Breast epithelium (tissue), 3 donors: ENCODE results near the gene RBM43.
"Not testable (repeated sequence)": the region's sequence is repeated elsewhere in the genome, so short reads cannot be mapped to it uniquely, and the experiment has no call there.

Source experiments
- POLR2A ChIP-seq: fragments of 450-650 bp; IDR thresholded peaks from one replicate; pipeline ENCODE4 v1.6.1; 2016; ENCODE audit warnings: antibody characterized with exemption, mild to moderate bottlenecking, moderate library complexity
- POLR2AphosphoS5 ChIP-seq, 3 donors: sonication (generic); formaldehyde crosslinking; IDR thresholded peaks; one replicate each; pipeline ENCODE4 v1.6.1; 2017; ENCODE audit warnings: antibody characterized with exemption in 3 of 3
- TF ChIP-seq, protein P1 (sequence below), 3 donors: fragments of 450-650 bp; IDR thresholded peaks; one replicate each; pipeline ENCODE4 v1.5.1; 2016 to 2017; ENCODE audit warnings: antibody characterized with exemption in 3 of 3, mild to moderate bottlenecking in 3 of 3, moderate library complexity in 3 of 3

DNA sequence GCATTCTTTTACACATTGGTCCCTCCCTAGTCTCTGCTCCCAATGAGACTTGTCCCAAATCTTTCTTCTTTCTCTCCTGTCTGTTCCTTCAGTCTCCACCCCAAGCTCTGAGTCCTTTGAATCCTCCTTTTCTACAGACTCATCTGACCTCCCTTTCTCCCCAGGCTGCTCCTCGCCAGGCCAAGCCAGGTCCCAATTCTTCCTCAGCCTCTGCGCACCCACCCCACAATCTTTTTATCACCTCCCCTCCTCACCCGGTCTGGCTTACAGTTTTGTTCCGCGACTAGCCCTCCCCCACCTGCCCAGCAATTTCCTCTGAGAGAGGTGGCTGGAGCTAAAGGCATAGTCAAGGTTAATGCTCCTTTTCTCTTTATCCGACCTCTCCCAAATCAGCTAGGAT, 48.6 kb upstream of the RBM43 start:
- TF ChIP-seq, protein P1, sequence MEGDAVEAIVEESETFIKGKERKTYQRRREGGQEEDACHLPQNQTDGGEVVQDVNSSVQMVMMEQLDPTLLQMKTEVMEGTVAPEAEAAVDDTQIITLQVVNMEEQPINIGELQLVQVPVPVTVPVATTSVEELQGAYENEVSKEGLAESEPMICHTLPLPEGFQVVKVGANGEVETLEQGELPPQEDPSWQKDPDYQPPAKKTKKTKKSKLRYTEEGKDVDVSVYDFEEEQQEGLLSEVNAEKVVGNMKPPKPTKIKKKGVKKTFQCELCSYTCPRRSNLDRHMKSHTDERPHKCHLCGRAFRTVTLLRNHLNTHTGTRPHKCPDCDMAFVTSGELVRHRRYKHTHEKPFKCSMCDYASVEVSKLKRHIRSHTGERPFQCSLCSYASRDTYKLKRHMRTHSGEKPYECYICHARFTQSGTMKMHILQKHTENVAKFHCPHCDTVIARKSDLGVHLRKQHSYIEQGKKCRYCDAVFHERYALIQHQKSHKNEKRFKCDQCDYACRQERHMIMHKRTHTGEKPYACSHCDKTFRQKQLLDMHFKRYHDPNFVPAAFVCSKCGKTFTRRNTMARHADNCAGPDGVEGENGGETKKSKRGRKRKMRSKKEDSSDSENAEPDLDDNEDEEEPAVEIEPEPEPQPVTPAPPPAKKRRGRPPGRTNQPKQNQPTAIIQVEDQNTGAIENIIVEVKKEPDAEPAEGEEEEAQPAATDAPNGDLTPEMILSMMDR (IDR thresholded peaks at IDR 0.05): not testable (repeated sequence)
- not testable (repeated sequence) for TF ChIP-seq POLR2A; POLR2AphosphoS5 (IDR thresholded peaks at IDR 0.05)
